ENCODE data around the gene SAMSN1. TPM values are rescaled to one million over a fixed set of nuclear protein-coding genes. Genes with fewer than 3 reads are reported as not detected.

The SAMSN1 gene
- total RNA-seq, 1 donor from 2014 or later, result 6.4 TPM

DNA sequence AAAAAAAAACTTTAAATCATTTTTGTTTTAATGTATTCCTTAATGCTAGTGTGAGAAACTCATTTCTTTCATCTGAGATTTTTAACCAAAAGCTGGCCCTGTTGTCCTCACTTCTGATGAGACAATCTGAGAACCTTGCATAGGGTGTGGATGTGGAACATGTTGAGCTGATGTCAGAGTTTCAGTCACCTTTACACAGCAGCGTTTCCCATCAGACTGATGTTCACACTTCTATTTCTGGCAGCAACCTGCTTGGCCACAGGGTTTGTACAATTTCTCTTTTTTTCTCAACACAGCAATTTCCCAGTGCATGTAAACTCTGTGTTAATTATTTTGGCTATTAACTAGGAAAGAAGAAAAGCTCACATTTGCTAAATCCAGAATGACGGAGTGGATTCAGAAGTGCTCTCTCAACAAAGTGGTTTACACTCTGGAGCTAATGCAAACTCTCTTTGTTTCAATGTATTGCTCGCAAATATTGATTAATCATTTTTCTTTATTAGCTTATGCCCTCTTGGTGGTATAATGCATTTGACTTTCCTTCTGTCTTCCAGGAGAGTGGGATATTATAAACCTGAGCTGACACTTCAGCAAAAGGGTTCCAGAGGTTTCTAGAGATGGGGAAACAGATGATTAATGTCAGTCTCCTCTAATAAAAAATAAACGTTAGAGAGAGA lies 92.6 kb downstream of the SAMSN1 start:
- Histone ChIP-seq H3K4me3 (no peak overlapping the region), H3K27me3 (no peaks in the 10 kb centered on the region), H3K27ac (no peak overlapping the region), H3K36me3 (no peaks in the 10 kb centered on the region), H3K9me3 (no peaks in the 10 kb centered on the region), H3K4me1 (no peaks in the 10 kb centered on the region)
- intact Hi-C loops (cut with DNase I), result no loop called here
- TF ChIP-seq, protein P1, sequence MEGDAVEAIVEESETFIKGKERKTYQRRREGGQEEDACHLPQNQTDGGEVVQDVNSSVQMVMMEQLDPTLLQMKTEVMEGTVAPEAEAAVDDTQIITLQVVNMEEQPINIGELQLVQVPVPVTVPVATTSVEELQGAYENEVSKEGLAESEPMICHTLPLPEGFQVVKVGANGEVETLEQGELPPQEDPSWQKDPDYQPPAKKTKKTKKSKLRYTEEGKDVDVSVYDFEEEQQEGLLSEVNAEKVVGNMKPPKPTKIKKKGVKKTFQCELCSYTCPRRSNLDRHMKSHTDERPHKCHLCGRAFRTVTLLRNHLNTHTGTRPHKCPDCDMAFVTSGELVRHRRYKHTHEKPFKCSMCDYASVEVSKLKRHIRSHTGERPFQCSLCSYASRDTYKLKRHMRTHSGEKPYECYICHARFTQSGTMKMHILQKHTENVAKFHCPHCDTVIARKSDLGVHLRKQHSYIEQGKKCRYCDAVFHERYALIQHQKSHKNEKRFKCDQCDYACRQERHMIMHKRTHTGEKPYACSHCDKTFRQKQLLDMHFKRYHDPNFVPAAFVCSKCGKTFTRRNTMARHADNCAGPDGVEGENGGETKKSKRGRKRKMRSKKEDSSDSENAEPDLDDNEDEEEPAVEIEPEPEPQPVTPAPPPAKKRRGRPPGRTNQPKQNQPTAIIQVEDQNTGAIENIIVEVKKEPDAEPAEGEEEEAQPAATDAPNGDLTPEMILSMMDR (IDR thresholded peaks at IDR 0.05), result no peak
- no peak for TF ChIP-seq POLR2AphosphoS5 (IDR thresholded peaks at IDR 0.05; ENCODE audit: insufficient read depth in 1 of 2, low read depth in 1 of 2)
- no peak for TF ChIP-seq POLR2A (IDR thresholded peaks at IDR 0.05)
- no peak for DNase-seq (ENCODE audit: extremely low spot score in 2 of 2)

DNA sequence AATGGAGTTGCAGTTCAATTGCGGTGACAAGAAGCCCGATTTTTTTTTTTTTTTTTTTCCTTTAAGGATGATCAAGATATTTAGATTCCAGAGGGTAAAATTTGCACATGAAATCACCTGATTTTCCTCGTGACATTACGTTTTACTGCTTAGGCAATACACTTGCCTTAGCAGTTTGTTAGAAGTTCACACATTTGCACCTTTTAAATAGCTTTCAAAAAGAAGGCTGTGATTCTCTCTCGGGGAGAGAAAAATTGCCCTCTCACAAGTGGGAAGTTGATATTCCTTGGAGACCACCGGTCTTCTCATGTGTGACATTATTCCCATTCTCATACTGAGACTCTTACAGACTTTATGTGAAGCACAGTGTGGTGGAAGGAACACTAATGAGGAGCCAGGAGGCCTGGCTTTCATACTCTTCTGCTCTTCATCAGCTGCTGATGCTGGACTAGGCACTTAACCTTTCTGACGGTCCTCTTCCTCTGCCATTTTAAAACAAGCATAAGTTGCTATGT lies 93.3 kb downstream of the SAMSN1 start:
- Histone ChIP-seq H3K27ac (no peak overlapping the region), H3K36me3 (no peaks in the 10 kb centered on the region), H3K9me3 (no peaks in the 10 kb centered on the region), H3K27me3 (no peaks in the 10 kb centered on the region), H3K4me3 (no peak overlapping the region), H3K4me1 (no peaks in the 10 kb centered on the region)
- no peak for TF ChIP-seq POLR2A (IDR thresholded peaks at IDR 0.05)
- no peak for TF ChIP-seq POLR2AphosphoS5 (IDR thresholded peaks at IDR 0.05; ENCODE audit: insufficient read depth in 1 of 2, low read depth in 1 of 2)
- TF ChIP-seq, protein P1 (IDR thresholded peaks at IDR 0.05), result no peak
- no peak for DNase-seq (ENCODE audit: extremely low spot score in 2 of 2)
- intact Hi-C loops (cut with DNase I), result no loop called here

DNA sequence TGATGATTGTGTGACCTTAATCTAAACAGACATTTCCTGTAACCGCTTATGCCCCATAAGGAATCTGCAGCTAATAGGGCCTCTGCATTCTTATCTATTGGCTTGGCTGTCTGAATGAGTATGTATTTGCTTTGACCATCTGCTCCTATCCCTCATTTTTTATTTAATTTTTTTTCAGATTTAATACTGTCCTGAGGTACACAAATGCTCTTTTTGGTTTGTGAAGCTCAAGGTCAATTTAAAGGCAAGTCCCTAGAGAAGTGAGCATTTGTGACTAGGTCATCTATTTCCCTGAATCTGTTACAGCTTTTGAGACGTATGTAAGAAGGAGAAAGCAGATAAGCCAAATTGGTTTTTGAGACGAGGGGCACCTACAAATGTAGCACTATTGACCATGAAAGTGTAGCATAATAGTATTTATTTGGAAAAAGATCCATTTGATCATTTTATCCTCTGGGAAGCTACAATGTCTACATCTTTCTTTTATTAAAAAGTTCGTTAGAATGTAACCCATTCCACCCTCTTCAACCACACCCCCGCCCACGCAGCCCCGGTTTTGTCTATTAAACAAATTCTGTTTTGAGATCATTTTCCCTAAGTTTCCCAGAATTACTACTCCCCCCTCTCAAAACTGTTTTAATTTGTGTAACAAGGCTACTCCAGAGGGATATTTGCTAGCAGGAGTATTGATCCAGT lies 93.9 kb downstream of the SAMSN1 start:
- H3K9me3 ChIP-seq, result no peaks in the 10 kb centered on the region
- H3K36me3 ChIP-seq, result no peaks in the 10 kb centered on the region
- H3K27ac ChIP-seq, result no peak overlapping the region
- H3K4me3 ChIP-seq, result no peak overlapping the region
- no peaks in the 10 kb centered on the region for H3K4me1 ChIP-seq
- no peak for DNase-seq (ENCODE audit: extremely low spot score in 2 of 2)
- H3K27me3 ChIP-seq, result no peaks in the 10 kb centered on the region
- intact Hi-C loops (cut with DNase I), result no loop called here
- TF ChIP-seq POLR2A (IDR thresholded peaks at IDR 0.05) (no peak), POLR2AphosphoS5 (IDR thresholded peaks at IDR 0.05; ENCODE audit: insufficient read depth in 1 of 2, low read depth in 1 of 2) (no peak)
- TF ChIP-seq, protein P1 (IDR thresholded peaks at IDR 0.05), result no peak

DNA sequence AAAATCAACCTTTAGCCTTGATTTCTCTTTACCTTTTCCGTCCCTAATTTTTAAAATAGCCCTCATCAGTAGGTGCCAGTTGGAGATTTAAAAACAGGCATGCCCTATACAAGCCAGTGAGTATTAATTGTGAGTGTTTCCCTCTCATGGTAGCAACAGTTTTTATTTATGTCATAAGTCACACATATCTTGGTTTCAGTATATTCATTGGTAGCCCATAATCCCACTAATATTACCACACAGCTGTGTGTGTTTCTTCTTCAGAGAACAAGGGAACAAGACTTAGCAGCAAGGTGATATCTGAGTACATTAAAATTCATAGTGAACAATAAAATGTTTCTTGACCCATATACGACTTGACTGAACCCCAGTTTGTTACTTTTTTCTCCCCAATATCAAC lies 94.6 kb downstream of the SAMSN1 start:
- no peak for DNase-seq (ENCODE audit: extremely low spot score in 2 of 2)
- no peaks in the 10 kb centered on the region for H3K9me3 ChIP-seq
- H3K36me3 ChIP-seq, result no peaks in the 10 kb centered on the region
- intact Hi-C loops (cut with DNase I), result no loop called here
- no peak overlapping the region for H3K27ac ChIP-seq
- no peak for TF ChIP-seq POLR2AphosphoS5 (IDR thresholded peaks at IDR 0.05; ENCODE audit: insufficient read depth in 1 of 2, low read depth in 1 of 2)
- TF ChIP-seq POLR2A (IDR thresholded peaks at IDR 0.05), result no peak
- H3K4me3 ChIP-seq, result no peak overlapping the region
- H3K27me3 ChIP-seq, result no peaks in the 10 kb centered on the region
- no peaks in the 10 kb centered on the region for H3K4me1 ChIP-seq

DNA sequence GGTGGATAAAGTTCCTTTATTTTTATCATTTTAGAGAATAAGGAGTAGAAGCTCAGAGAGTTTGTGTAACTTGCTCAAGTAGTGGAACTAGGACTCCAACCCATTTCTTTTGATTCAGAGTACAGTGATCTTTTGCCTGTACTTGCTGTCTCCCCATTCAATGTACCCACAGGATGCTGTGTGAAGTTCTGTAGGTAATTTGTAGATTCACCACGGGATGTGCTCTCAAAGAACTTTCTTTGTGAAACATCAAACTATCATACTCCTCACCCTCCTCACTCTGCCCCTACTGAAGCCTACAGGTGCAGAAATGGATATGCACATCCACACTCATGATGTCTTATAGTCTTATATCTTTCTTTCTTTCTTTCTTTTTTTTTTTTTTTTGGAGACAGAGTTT lies 97.3 kb downstream of the SAMSN1 start:
- H3K27ac ChIP-seq, result no peak overlapping the region
- no peaks in the 10 kb centered on the region for H3K27me3 ChIP-seq
- H3K4me1 ChIP-seq, result no peaks in the 10 kb centered on the region
- TF ChIP-seq, protein P1 (IDR thresholded peaks at IDR 0.05), result no peak
- TF ChIP-seq POLR2A (IDR thresholded peaks at IDR 0.05) (no peak), POLR2AphosphoS5 (IDR thresholded peaks at IDR 0.05; ENCODE audit: insufficient read depth in 1 of 2, low read depth in 1 of 2) (no peak)
- H3K9me3 ChIP-seq, result no peaks in the 10 kb centered on the region
- H3K36me3 ChIP-seq, result no peaks in the 10 kb centered on the region
- intact Hi-C loops (cut with DNase I), result no loop called here
- DNase-seq (ENCODE audit: extremely low spot score in 2 of 2), result no peak
- H3K4me3 ChIP-seq, result no peak overlapping the region
